Smooth muscle cell of trachea (primary cell): Measurements from ENCODE around the gene NAPSA. TPM values are rescaled to one million over a fixed set of nuclear protein-coding genes. Genes with fewer than 3 reads are reported as not detected.

ENCODE experiments used
- total RNA-seq: library from RNA; depleted of rRNA; stranded (reverse); fragments of >200 nt; gene quantifications from 2 replicates; pipeline ENCODE4 v1.2.1, GENCODE V29; 2014

NAPSA gene
- 0.29 and 0.50 TPM in 2 replicates for total RNA-seq

GRCh38 chr19:50365434-50366306 lies at the start of gene NAPSA:
TSS of gene NAPSA (minus strand) at chr19:50365639. CDS start at chr19:50365621, 18 bp downstream.

GRCh38 chr19:50383852-50384684 lies 18.6 kb upstream of the NAPSA start, which contains the start of gene POLD1:
TSS of gene POLD1 (plus strand) at chr19:50384347. CDS start at chr19:50398852, 14,505 bp downstream.

GRCh38 chr19:50376166-50377050 lies 11.0 kb upstream of the NAPSA start, which contains the start of gene NR1H2:
TSS of gene NR1H2 (plus strand) at chr19:50376457. CDS start at chr19:50377606, 1,149 bp downstream.

GRCh38 chr19:50329146-50329925 lies 36.1 kb downstream of the NAPSA start, which contains the start of gene KCNC3:
TSS of gene KCNC3 (minus strand) at chr19:50329377. CDS start at chr19:50329082, 295 bp downstream.

Other genes starting within 250 kb of the NAPSA start
- gene IZUMO2, start 202.4 kb downstream of the NAPSA start, total RNA-seq, result not detected in 2 replicates
- not detected in 2 replicates for gene MYH14, start 162.0 kb downstream of the NAPSA start, total RNA-seq
- gene KCNC3, start 36.3 kb downstream of the NAPSA start, total RNA-seq, result not detected in 2 replicates
- 60.5 and 120 TPM in 2 replicates for gene NR1H2, start 10.8 kb upstream of the NAPSA start, total RNA-seq
- gene POLD1, start 18.7 kb upstream of the NAPSA start, total RNA-seq, result 18.5 and 45.8 TPM in 2 replicates
- gene SPIB, start 53.3 kb upstream of the NAPSA start, total RNA-seq, result 3.0 TPM in 1 of 2 replicates, not detected in the other
- gene MYBPC2, start 67.3 kb upstream of the NAPSA start, total RNA-seq, result not detected in 2 replicates
- 38.0 and 58.7 TPM in 2 replicates for gene EMC10, start 110.9 kb upstream of the NAPSA start, total RNA-seq
- gene GARIN5A, start 111.2 kb upstream of the NAPSA start, total RNA-seq, result 0.15 and 0.33 TPM in 2 replicates
- 42.2 and 49.1 TPM in 2 replicates for gene JOSD2, start 145.6 kb upstream of the NAPSA start, total RNA-seq
- gene ASPDH, start 148.3 kb upstream of the NAPSA start, total RNA-seq, result not detected in 2 replicates
- under 0.01 and 2.0 TPM in 2 replicates for gene LRRC4B, start 202.8 kb upstream of the NAPSA start, total RNA-seq